Fibroblast of lung (primary cell): ENCODE results near the gene TSHZ2. TPM values are rescaled to one million over a fixed set of nuclear protein-coding genes. Genes with fewer than 3 reads are reported as not detected.

Source experiments
- DNase-seq, 2 donors: peaks; one replicate each; pipeline versions ENCODE4 v3.0.0 to v3.0.0-alpha.2; 2010; ENCODE audit warnings: low read depth in 2 of 2
- H2AFZ ChIP-seq: 2 replicates; pipeline ENCODE4 v1.5.1; 2012; ENCODE audit warnings: low read length, control low read depth, inconsistent platforms
- H3K27ac ChIP-seq: 2 replicates; pipeline ENCODE4 v1.5.1; 2011; ENCODE audit warnings: low read length, control low read depth; ENCODE audit not compliant: insufficient read depth
- H3K27me3 ChIP-seq: 2 replicates; pipeline ENCODE4 v1.5.1; 2011; ENCODE audit warnings: mild to moderate bottlenecking, low read length; ENCODE audit not compliant: control insufficient read depth, insufficient read depth
- H3K36me3 ChIP-seq: 2 replicates; pipeline ENCODE4 v1.5.1; 2011; ENCODE audit warnings: low read length; ENCODE audit not compliant: control insufficient read depth, insufficient read depth
- H3K4me1 ChIP-seq: 2 replicates; pipeline ENCODE4 v1.5.1; 2011; ENCODE audit warnings: low read length; ENCODE audit not compliant: control insufficient read depth, insufficient read depth; ENCODE audit errors: extremely low read depth
- H3K4me2 ChIP-seq: 2 replicates; pipeline ENCODE4 v1.5.1; 2011; ENCODE audit warnings: low read length, control low read depth; ENCODE audit not compliant: insufficient read depth; ENCODE audit errors: extremely low read depth
- H3K4me3 ChIP-seq, 4 experiments: fragments of 200-600 bp in 1 of 4; sonication (generic) in 1 of 4; replicated peaks in 1 of 4; 2 replicates each; pipeline ENCODE4 v1.5.1; 2011 to 2016; ENCODE audit warnings: low read length in 4 of 4, low read depth in 3 of 4, mild to moderate bottlenecking in 3 of 4, control low read depth in 2 of 4, inconsistent platforms in 1 of 4, mixed read lengths in 1 of 4; ENCODE audit not compliant: insufficient read depth in 1 of 4; ENCODE audit errors: control extremely low read depth in 1 of 4
- H3K79me2 ChIP-seq: 2 replicates; pipeline ENCODE4 v1.5.1; 2012; ENCODE audit warnings: mild to moderate bottlenecking, low read length, inconsistent platforms; ENCODE audit not compliant: control insufficient read depth, insufficient read depth
- H3K9ac ChIP-seq: 2 replicates; pipeline ENCODE4 v1.5.1; 2011; ENCODE audit warnings: mild to moderate bottlenecking, low read length, control low read depth; ENCODE audit not compliant: insufficient read depth
- H3K9me3 ChIP-seq: 2 replicates; pipeline ENCODE4 v1.5.1; 2012; ENCODE audit warnings: low read depth, low read length; ENCODE audit not compliant: control insufficient read depth, insufficient read depth
- H4K20me1 ChIP-seq: 2 replicates; pipeline ENCODE4 v1.5.1; 2011; ENCODE audit warnings: low read length; ENCODE audit not compliant: control insufficient read depth, insufficient read depth; ENCODE audit errors: extremely low read depth
- EZH2 ChIP-seq: IDR thresholded peaks from 2 replicates; pipeline ENCODE4 v1.5.1; 2012; ENCODE audit warnings: low read length, control low read depth, mild to moderate bottlenecking; ENCODE audit errors: missing control alignments
- polyA plus RNA-seq, 2 donors: library from polyadenylated mRNA; depleted of rRNA in 1 of 2; stranded (reverse) in 1 of 2; unstranded in 1 of 2; fragments of >200 nt; gene quantifications; 2 replicates each; pipeline ENCODE4 v1.2.1, GENCODE V29; 2011 to 2012; ENCODE audit warnings: missing spikeins in 1 of 2
- total RNA-seq: library from RNA; depleted of rRNA; stranded (reverse); fragments of >200 nt; gene quantifications from 2 replicates; pipeline ENCODE4 v1.2.1, GENCODE V29; 2014
- TF ChIP-seq, protein P1 (sequence below), 2 donors: IDR thresholded peaks in 1 of 2; conservative IDR thresholded peaks in 1 of 2; 1 replicate in 1 of 2; 2 replicates in 1 of 2; pipeline ENCODE4 v1.5.1; 2011 to 2012; ENCODE audit warnings: low read length in 2 of 2, control low read depth in 1 of 2, inconsistent platforms in 1 of 2, low read depth in 1 of 2, mild to moderate bottlenecking in 1 of 2

The TSHZ2 gene
- total and polyA plus RNA-seq, 2 donors (not counting 1 experiment from before 2014, with no cell fraction given) = 0.15 to 2.6 TPM

GRCh38 chr20:53319200-53319599, 347.0 kb downstream of the TSHZ2 start:
- Histone ChIP-seq H3K27me3 (no peaks in the 10 kb centered on the region), H3K79me2 (no peaks in the 10 kb centered on the region), H3K4me1 (no peaks in the 10 kb centered on the region), H2AFZ (no peak overlapping the region), H3K9ac (no peak overlapping the region), H3K27ac (no peak overlapping the region), H3K36me3 (no peaks in the 10 kb centered on the region), H3K4me2 (no peak overlapping the region), H3K9me3 (no peaks in the 10 kb centered on the region), H4K20me1 (no peaks in the 10 kb centered on the region), H3K4me3 (no peak overlapping the region)
- no peak for DNase-seq
- TF ChIP-seq EZH2 = no peak

- no peak for TF ChIP-seq EZH2
- TF ChIP-seq, protein P1, sequence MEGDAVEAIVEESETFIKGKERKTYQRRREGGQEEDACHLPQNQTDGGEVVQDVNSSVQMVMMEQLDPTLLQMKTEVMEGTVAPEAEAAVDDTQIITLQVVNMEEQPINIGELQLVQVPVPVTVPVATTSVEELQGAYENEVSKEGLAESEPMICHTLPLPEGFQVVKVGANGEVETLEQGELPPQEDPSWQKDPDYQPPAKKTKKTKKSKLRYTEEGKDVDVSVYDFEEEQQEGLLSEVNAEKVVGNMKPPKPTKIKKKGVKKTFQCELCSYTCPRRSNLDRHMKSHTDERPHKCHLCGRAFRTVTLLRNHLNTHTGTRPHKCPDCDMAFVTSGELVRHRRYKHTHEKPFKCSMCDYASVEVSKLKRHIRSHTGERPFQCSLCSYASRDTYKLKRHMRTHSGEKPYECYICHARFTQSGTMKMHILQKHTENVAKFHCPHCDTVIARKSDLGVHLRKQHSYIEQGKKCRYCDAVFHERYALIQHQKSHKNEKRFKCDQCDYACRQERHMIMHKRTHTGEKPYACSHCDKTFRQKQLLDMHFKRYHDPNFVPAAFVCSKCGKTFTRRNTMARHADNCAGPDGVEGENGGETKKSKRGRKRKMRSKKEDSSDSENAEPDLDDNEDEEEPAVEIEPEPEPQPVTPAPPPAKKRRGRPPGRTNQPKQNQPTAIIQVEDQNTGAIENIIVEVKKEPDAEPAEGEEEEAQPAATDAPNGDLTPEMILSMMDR (conservative IDR thresholded peaks at IDR 0.05 in 1 of 2, IDR thresholded peaks at IDR 0.05 in 1 of 2; ENCODE audit: low read depth in 1 of 2, low read length in 2 of 2) = no peak
- no peak for DNase-seq
Measured at GRCh38 chr20:53319716-53320115, 347.6 kb downstream of the TSHZ2 start.

GRCh38 chr20:53320701-53321100, 348.5 kb downstream of the TSHZ2 start:
- no peak for DNase-seq
- Histone ChIP-seq H3K4me1 (no peaks in the 10 kb centered on the region), H3K27ac (no peak overlapping the region), H3K79me2 (no peaks in the 10 kb centered on the region), H2AFZ (no peak overlapping the region), H3K4me3 (no peak overlapping the region), H3K4me2 (no peak overlapping the region), H3K9me3 (no peaks in the 10 kb centered on the region), H4K20me1 (no peaks in the 10 kb centered on the region), H3K27me3 (no peaks in the 10 kb centered on the region), H3K9ac (no peak overlapping the region), H3K36me3 (no peaks in the 10 kb centered on the region)
- TF ChIP-seq, protein P1 (conservative IDR thresholded peaks at IDR 0.05 in 1 of 2, IDR thresholded peaks at IDR 0.05 in 1 of 2; ENCODE audit: low read depth in 1 of 2, low read length in 2 of 2) = no peak
- TF ChIP-seq EZH2 = no peak

More at GRCh38 chr20:53319716-53320115, 347.6 kb downstream of the TSHZ2 start:
- Histone ChIP-seq H3K9me3 (no peaks in the 10 kb centered on the region), H3K4me1 (no peaks in the 10 kb centered on the region), H3K9ac (no peak overlapping the region), H3K4me2 (no peak overlapping the region), H3K36me3 (no peaks in the 10 kb centered on the region), H4K20me1 (no peaks in the 10 kb centered on the region), H2AFZ (no peak overlapping the region), H3K4me3 (no peak overlapping the region), H3K27me3 (no peaks in the 10 kb centered on the region), H3K79me2 (no peaks in the 10 kb centered on the region), H3K27ac (no peak overlapping the region)
